Karpas-422 (cell line): ENCODE measurements around the gene SENP3. TPM values are rescaled to one million over a fixed set of nuclear protein-coding genes. Genes with fewer than 3 reads are reported as not detected.

Source experiments
- DNase-seq: peaks from one replicate; pipeline ENCODE4 v3.0.0-alpha.2; 2015
- H2AFZ ChIP-seq: fragments of 200-600 bp; sonication (generic); 2 replicates; pipeline ENCODE4 v1.6.1; 2014; ENCODE audit warnings: antibody characterized with exemption, low read length, mixed read lengths
- H3K27ac ChIP-seq: fragments of 200-600 bp; sonication (generic); 2 replicates; pipeline ENCODE4 v1.5.1; 2014; ENCODE audit warnings: mild to moderate bottlenecking, low read length, moderate library complexity
- H3K27me3 ChIP-seq: fragments of 200-600 bp; sonication (generic); 2 replicates; pipeline ENCODE4 v1.6.1; 2014; ENCODE audit warnings: low read length, mixed read lengths
- H3K36me3 ChIP-seq: fragments of 200-600 bp; sonication (generic); 2 replicates; pipeline ENCODE4 v1.6.1; 2014; ENCODE audit warnings: low read length, mixed read lengths; ENCODE audit not compliant: insufficient read depth
- H3K4me1 ChIP-seq: fragments of 200-600 bp; sonication (generic); 2 replicates; pipeline ENCODE4 v1.6.1; 2014; ENCODE audit warnings: mild to moderate bottlenecking, low read length, mixed read lengths
- H3K4me2 ChIP-seq: fragments of 200-600 bp; sonication (generic); 2 replicates; pipeline ENCODE4 v1.6.1; 2014; ENCODE audit warnings: low read length, low read depth, mild to moderate bottlenecking; ENCODE audit not compliant: poor library complexity, severe bottlenecking
- H3K4me3 ChIP-seq: fragments of 200-600 bp; sonication (generic); 2 replicates; pipeline ENCODE4 v1.5.1; 2014; ENCODE audit warnings: mild to moderate bottlenecking, antibody characterized with exemption, low read length, mixed read lengths
- H3K79me2 ChIP-seq: fragments of 200-600 bp; sonication (generic); 2 replicates; pipeline ENCODE4 v1.6.1; 2014; ENCODE audit warnings: mild to moderate bottlenecking, low read length, mixed read lengths
- H3K9ac ChIP-seq: fragments of 200-600 bp; sonication (generic); 2 replicates; pipeline ENCODE4 v1.6.0; 2014; ENCODE audit warnings: low read length
- H3K9me2 ChIP-seq: fragments of 200-600 bp; sonication (generic), shearing (Covaris generic); replicated peaks from 2 replicates; pipeline ENCODE4 v1.6.0; 2014; ENCODE audit warnings: mild to moderate bottlenecking, low read length, moderate library complexity; ENCODE audit not compliant: insufficient read depth
- H3K9me3 ChIP-seq: fragments of 300-700, 200-600 bp; sonication (generic); 2 replicates; pipeline ENCODE4 v1.6.1; 2014; ENCODE audit warnings: low read length, mixed read lengths
- H4K20me1 ChIP-seq: fragments of 200-600 bp; sonication (generic); 2 replicates; pipeline ENCODE4 v1.6.1; 2014; ENCODE audit warnings: mild to moderate bottlenecking, antibody characterized with exemption, low read length, low read depth; ENCODE audit not compliant: insufficient read depth
- total RNA-seq: library from RNA; depleted of rRNA; stranded (reverse); fragments of >200 nt; shearing (Covaris generic); gene quantifications from 2 replicates; pipeline ENCODE4 v1.2.3, GENCODE V29; 2014; ENCODE audit warnings: low replicate concordance

SENP3 gene
- total RNA-seq, 1 experiment from 2014 or later = 62.8 TPM

GRCh38 chr17:7570351-7570750 is 8.6 kb downstream of the SENP3 start:
- peaks cover 26% of the 10 kb centered on the region for H4K20me1 ChIP-seq
- DNase-seq = no peak
- H3K9ac ChIP-seq = peak overlapping the region; percentile 63; the same call in 1 of the 2 replicates
- H3K9me3 ChIP-seq = no peaks in the 10 kb centered on the region
- no peaks in the 10 kb centered on the region for H3K9me2 ChIP-seq
- H3K36me3 ChIP-seq = peaks cover 50% of the 10 kb centered on the region
- no peak overlapping the region for H2AFZ ChIP-seq
- no peak overlapping the region for H3K4me3 ChIP-seq
- no peak overlapping the region for H3K4me2 ChIP-seq
- H3K4me1 ChIP-seq = peaks cover 23% of the 10 kb centered on the region
- H3K27ac ChIP-seq = no peak overlapping the region
- no peaks in the 10 kb centered on the region for H3K27me3 ChIP-seq
- peaks cover 42% of the 10 kb centered on the region for H3K79me2 ChIP-seq

- peak overlapping the region; percentile 85 for H3K4me3 ChIP-seq
- peaks cover 57% of the 10 kb centered on the region for H3K36me3 ChIP-seq
- no peak overlapping the region for H2AFZ ChIP-seq
- H3K9ac ChIP-seq = peak overlapping the region; percentile 95
- peak overlapping the region; percentile 91 for H3K4me2 ChIP-seq
- H3K27ac ChIP-seq = peak overlapping the region; percentile 77
- peaks cover 38% of the 10 kb centered on the region for H3K79me2 ChIP-seq
- H3K9me3 ChIP-seq = no peaks in the 10 kb centered on the region
- DNase-seq = no peak
- no peaks in the 10 kb centered on the region for H3K27me3 ChIP-seq
- no peaks in the 10 kb centered on the region for H3K9me2 ChIP-seq
- peaks cover 42% of the 10 kb centered on the region for H3K4me1 ChIP-seq
- H4K20me1 ChIP-seq = peaks cover 40% of the 10 kb centered on the region
These were observed 10.5 kb downstream of the SENP3 start for GRCh38 chr17:7572338-7572587.

- H3K36me3 ChIP-seq = peaks cover 58% of the 10 kb centered on the region
- H2AFZ ChIP-seq = no peak overlapping the region
- H3K9ac ChIP-seq = peak overlapping the region; percentile 99
- H3K4me1 ChIP-seq = peaks cover 47% of the 10 kb centered on the region
- DNase-seq = peak; percentile 99
- H3K27me3 ChIP-seq = no peaks in the 10 kb centered on the region
- H3K9me3 ChIP-seq = no peaks in the 10 kb centered on the region
- peaks cover 43% of the 10 kb centered on the region for H4K20me1 ChIP-seq
- peaks cover 38% of the 10 kb centered on the region for H3K79me2 ChIP-seq
- H3K27ac ChIP-seq = peak overlapping the region; percentile 91
- H3K4me3 ChIP-seq = peak overlapping the region; percentile 96
- peak overlapping the region; percentile 81 for H3K4me2 ChIP-seq
- H3K9me2 ChIP-seq = no peaks in the 10 kb centered on the region
These were observed 11.0 kb downstream of the SENP3 start for GRCh38 chr17:7572588-7573323.

GRCh38 chr17:7573324-7574080 is 11.8 kb downstream of the SENP3 start:
- peaks cover 52% of the 10 kb centered on the region for H3K4me1 ChIP-seq
- H2AFZ ChIP-seq = no peak overlapping the region
- H3K9me2 ChIP-seq = no peaks in the 10 kb centered on the region
- H4K20me1 ChIP-seq = peaks cover 45% of the 10 kb centered on the region
- H3K27me3 ChIP-seq = no peaks in the 10 kb centered on the region
- H3K4me3 ChIP-seq = peak overlapping the region; percentile 96
- DNase-seq = peak; percentile 92
- peaks cover 61% of the 10 kb centered on the region for H3K36me3 ChIP-seq
- peak overlapping the region; percentile 99 for H3K9ac ChIP-seq
- peak overlapping the region; percentile 91 for H3K27ac ChIP-seq
- H3K9me3 ChIP-seq = no peaks in the 10 kb centered on the region
- peak overlapping the region; percentile 81 for H3K4me2 ChIP-seq
- peaks cover 38% of the 10 kb centered on the region for H3K79me2 ChIP-seq

- Histone ChIP-seq H3K9ac (peak overlapping the region; percentile 99), H3K79me2 (peaks cover 38% of the 10 kb centered on the region), H4K20me1 (peaks cover 45% of the 10 kb centered on the region), H3K27ac (peak overlapping the region; percentile 91), H3K4me1 (peaks cover 61% of the 10 kb centered on the region), H3K4me3 (peak overlapping the region; percentile 96), H2AFZ (no peak overlapping the region), H3K36me3 (peaks cover 61% of the 10 kb centered on the region), H3K9me3 (no peaks in the 10 kb centered on the region), H3K4me2 (peak overlapping the region; percentile 81), H3K27me3 (no peaks in the 10 kb centered on the region), H3K9me2 (no peaks in the 10 kb centered on the region)
- DNase-seq = no peak
These were observed 12.6 kb downstream of the SENP3 start for GRCh38 chr17:7574176-7574953.

GRCh38 chr17:7575481-7575883 is 13.8 kb downstream of the SENP3 start:
- Histone ChIP-seq H3K79me2 (peaks cover 38% of the 10 kb centered on the region), H3K4me2 (peak overlapping the region; percentile 81), H3K9ac (0 out of 2 replicates have a peak overlapping the region, but pooled peaks have one; percentile 99), H3K27ac (no peak overlapping the region; the same call in 1 of the 2 replicates), H3K9me3 (no peaks in the 10 kb centered on the region), H3K9me2 (no peaks in the 10 kb centered on the region), H3K4me3 (no peak overlapping the region), H3K36me3 (peaks cover 58% of the 10 kb centered on the region), H4K20me1 (peaks cover 45% of the 10 kb centered on the region), H3K4me1 (peaks cover 67% of the 10 kb centered on the region), H2AFZ (no peak overlapping the region), H3K27me3 (no peaks in the 10 kb centered on the region)
- no peak for DNase-seq

- Histone ChIP-seq H3K27me3 (no peaks in the 10 kb centered on the region), H3K4me3 (no peak overlapping the region), H3K9me2 (no peaks in the 10 kb centered on the region), H3K9ac (no peak overlapping the region), H3K27ac (no peak overlapping the region), H3K4me2 (peak overlapping the region; percentile 81), H3K36me3 (peaks cover 56% of the 10 kb centered on the region), H3K79me2 (peaks cover 38% of the 10 kb centered on the region), H4K20me1 (peaks cover 45% of the 10 kb centered on the region), H3K4me1 (peaks cover 67% of the 10 kb centered on the region), H3K9me3 (no peaks in the 10 kb centered on the region), H2AFZ (no peak overlapping the region)
- no peak for DNase-seq
These were observed 14.2 kb downstream of the SENP3 start for GRCh38 chr17:7575959-7576358.

- H3K36me3 ChIP-seq = peaks cover 56% of the 10 kb centered on the region
- no peak overlapping the region for H3K27ac ChIP-seq
- no peak overlapping the region for H3K9ac ChIP-seq
- H3K4me1 ChIP-seq = peaks cover 62% of the 10 kb centered on the region
- DNase-seq = no peak
- H3K4me3 ChIP-seq = no peak overlapping the region
- no peak overlapping the region for H3K4me2 ChIP-seq
- H3K9me2 ChIP-seq = no peaks in the 10 kb centered on the region
- H3K27me3 ChIP-seq = no peaks in the 10 kb centered on the region
- H4K20me1 ChIP-seq = peaks cover 45% of the 10 kb centered on the region
- peaks cover 34% of the 10 kb centered on the region for H3K79me2 ChIP-seq
- H3K9me3 ChIP-seq = no peaks in the 10 kb centered on the region
- no peak overlapping the region for H2AFZ ChIP-seq
These were observed 14.8 kb downstream of the SENP3 start for GRCh38 chr17:7576432-7576937.
